Suprapubic skin (tissue), 4 donors: ENCODE measurements around the gene CYP2U1. TPM values are rescaled to one million over a fixed set of nuclear protein-coding genes. Genes with fewer than 3 reads are reported as not detected.

Experiments
- DNase-seq, 2 donors: peaks; one replicate each; pipeline ENCODE4 v3.0.0-alpha.2; 2019; ENCODE audit warnings: low spot score in 2 of 2
- H3K27ac ChIP-seq: fragments of 200-600 bp; sonication (generic); one replicate; pipeline ENCODE4 v1.5.1; 2019
- H3K27me3 ChIP-seq: fragments of 200-600 bp; sonication (generic); one replicate; pipeline ENCODE4 v1.5.1; 2019
- H3K36me3 ChIP-seq: fragments of 200-600 bp; sonication (generic); one replicate; pipeline ENCODE4 v1.5.1; 2019
- H3K4me1 ChIP-seq: fragments of 200-600 bp; sonication (generic); one replicate; pipeline ENCODE4 v1.5.1; 2019
- H3K4me3 ChIP-seq: fragments of 200-600 bp; sonication (generic); one replicate; pipeline ENCODE4 v1.5.1; 2019; ENCODE audit warnings: mild to moderate bottlenecking
- H3K9me3 ChIP-seq: fragments of 200-600 bp; sonication (generic); one replicate; pipeline ENCODE4 v1.5.1; 2019
- CTCF ChIP-seq, 2 donors: fragments of 200-600 bp in 1 of 2; fragments of 450-650 bp in 1 of 2; sonication (generic) in 1 of 2; IDR thresholded peaks; one replicate each; pipeline ENCODE4 v1.5.1; 2016 to 2019; ENCODE audit warnings: antibody characterized with exemption in 2 of 2, mild to moderate bottlenecking in 1 of 2, moderate library complexity in 1 of 2
- EP300 ChIP-seq: sonication (generic); formaldehyde crosslinking; IDR thresholded peaks from one replicate; pipeline ENCODE4 v1.6.1; 2017; ENCODE audit warnings: antibody characterized with exemption
- POLR2A ChIP-seq, 2 donors: fragments of 450-650 bp; IDR thresholded peaks; one replicate each; pipeline ENCODE4 v1.6.1; 2017; ENCODE audit warnings: antibody characterized with exemption in 2 of 2, mild to moderate bottlenecking in 2 of 2, moderate library complexity in 2 of 2
- POLR2AphosphoS5 ChIP-seq, 3 donors: sonication (generic); formaldehyde crosslinking; IDR thresholded peaks; one replicate each; pipeline ENCODE4 v1.6.1; 2017; ENCODE audit warnings: antibody characterized with exemption in 3 of 3
- WGBS: methylation state at CpG from one replicate; pipeline ENCODE4 v1.1.5; 2018; 5-methylcytosine and 5-hydroxymethylcytosine counted together
- total RNA-seq, 4 donors: library from RNA; depleted of rRNA; stranded (reverse); fragments of >200 nt; gene quantifications; one replicate each; pipeline ENCODE4 v1.1.0, GENCODE V29; 2016

The CYP2U1 gene
- 1 to 10 TPM; 3.3 to 8.7 (median 4.4) TPM for total RNA-seq

- WGBS, result 14% methylated on average over 15 of the region's 78 CpGs
- Histone ChIP-seq H3K9me3 (no peaks in the 10 kb centered on the region), H3K27ac (peak within 1 kb of the TSS; percentile 68), H3K4me3 (peak within 1 kb of the TSS; percentile 80), H3K36me3 (no peaks in the 10 kb centered on the region), H3K4me1 (peaks cover 20% of the 10 kb centered on the region), H3K27me3 (no peaks in the 10 kb centered on the region)
- peak; percentile 91 to 95 for DNase-seq
- TF ChIP-seq CTCF (IDR thresholded peaks at IDR 0.05) (peak in 1 of 2 donors; percentile 27), POLR2AphosphoS5 (IDR thresholded peaks at IDR 0.05) (no peak), POLR2A (IDR thresholded peaks at IDR 0.05) (peak in 1 of 2 donors; percentile 21), EP300 (no peak)
These were observed at the start of gene CYP2U1 for GRCh38 chr4:107930821-107931774. Gene CYP2U1, plus strand, starts transcription at chr4:107931549. Its CDS starts 95 bp downstream, at chr4:107931644.

GRCh38 chr4:107885865-107886264, 45.5 kb upstream of the CYP2U1 start:
- Histone ChIP-seq H3K27ac (no peak overlapping the region), H3K36me3 (no peaks in the 10 kb centered on the region), H3K9me3 (no peaks in the 10 kb centered on the region), H3K4me1 (peaks cover 3% of the 10 kb centered on the region), H3K4me3 (no peak overlapping the region), H3K27me3 (no peaks in the 10 kb centered on the region)
- TF ChIP-seq POLR2AphosphoS5 (IDR thresholded peaks at IDR 0.05) (no peak), EP300 (no peak)
- DNase-seq, result no peak

- Histone ChIP-seq H3K36me3 (no peaks in the 10 kb centered on the region), H3K4me3 (no peak overlapping the region), H3K27ac (no peak overlapping the region), H3K27me3 (no peaks in the 10 kb centered on the region), H3K9me3 (no peaks in the 10 kb centered on the region), H3K4me1 (peaks cover 6% of the 10 kb centered on the region)
- DNase-seq, result no peak
- TF ChIP-seq POLR2A (IDR thresholded peaks at IDR 0.05) (no peak), POLR2AphosphoS5 (IDR thresholded peaks at IDR 0.05) (no peak), CTCF (IDR thresholded peaks at IDR 0.05) (no peak), EP300 (no peak)
- WGBS, result 40% methylated on average over 2 of the region's 2 CpGs
These were observed 43.1 kb upstream of the CYP2U1 start for GRCh38 chr4:107888237-107888636.

- Histone ChIP-seq H3K4me3 (no peak overlapping the region), H3K27me3 (no peaks in the 10 kb centered on the region), H3K36me3 (no peaks in the 10 kb centered on the region), H3K4me1 (peaks cover 9% of the 10 kb centered on the region), H3K27ac (no peak overlapping the region), H3K9me3 (no peaks in the 10 kb centered on the region)
- 96% methylated on average over 2 of the region's 2 CpGs for WGBS
- DNase-seq, result no peak
- no peak for TF ChIP-seq CTCF (IDR thresholded peaks at IDR 0.05)
- TF ChIP-seq EP300, result no peak
- no peak for TF ChIP-seq POLR2A (IDR thresholded peaks at IDR 0.05)
- TF ChIP-seq POLR2AphosphoS5 (IDR thresholded peaks at IDR 0.05), result no peak
These were observed 40.6 kb upstream of the CYP2U1 start for GRCh38 chr4:107890779-107891178.

- TF ChIP-seq POLR2AphosphoS5 (IDR thresholded peaks at IDR 0.05) (no peak), CTCF (IDR thresholded peaks at IDR 0.05) (no peak), POLR2A (IDR thresholded peaks at IDR 0.05) (no peak), EP300 (no peak)
- Histone ChIP-seq H3K36me3 (no peaks in the 10 kb centered on the region), H3K27me3 (no peaks in the 10 kb centered on the region), H3K4me1 (peaks cover 11% of the 10 kb centered on the region), H3K9me3 (no peaks in the 10 kb centered on the region), H3K4me3 (no peak overlapping the region), H3K27ac (no peak overlapping the region)
- no peak for DNase-seq
These were observed 40.0 kb upstream of the CYP2U1 start for GRCh38 chr4:107891299-107891698.
